ENCODE measurements around the gene TUBG2.

DNA sequence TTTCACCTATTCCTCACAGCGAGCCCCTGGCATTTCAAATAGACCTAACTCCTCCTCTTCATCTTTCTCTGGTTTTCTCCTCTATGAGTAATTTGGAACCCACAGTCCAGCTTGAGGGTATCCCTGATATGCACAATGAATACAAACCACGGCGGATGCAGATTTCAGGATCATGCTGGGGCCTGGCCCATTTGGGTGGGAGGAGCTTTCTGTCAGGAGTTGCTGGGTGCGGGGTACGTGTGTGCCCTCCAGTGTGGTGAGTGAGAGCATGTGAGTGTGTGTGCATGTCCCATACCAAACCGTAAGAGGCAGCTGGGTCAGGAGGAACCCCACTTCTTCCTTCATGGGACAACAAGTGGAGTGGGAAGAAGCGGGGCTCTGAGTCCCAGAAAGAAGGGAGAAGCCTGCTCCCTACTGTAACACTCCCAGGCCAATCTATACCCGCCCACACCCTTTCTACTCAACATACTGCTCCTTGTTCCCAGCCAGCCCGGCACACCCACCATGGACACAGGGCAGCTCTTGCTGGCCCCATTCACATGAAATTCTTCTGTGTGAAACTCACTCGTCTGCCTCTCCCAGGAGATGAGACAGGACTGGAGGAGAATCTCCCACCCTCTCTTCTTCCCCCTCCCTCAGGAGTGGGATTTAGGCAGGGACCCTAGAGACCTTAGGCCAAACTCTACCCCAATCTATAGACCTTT is 41.7 kb downstream of the TUBG2 start:
- TF ChIP-seq, protein P1, sequence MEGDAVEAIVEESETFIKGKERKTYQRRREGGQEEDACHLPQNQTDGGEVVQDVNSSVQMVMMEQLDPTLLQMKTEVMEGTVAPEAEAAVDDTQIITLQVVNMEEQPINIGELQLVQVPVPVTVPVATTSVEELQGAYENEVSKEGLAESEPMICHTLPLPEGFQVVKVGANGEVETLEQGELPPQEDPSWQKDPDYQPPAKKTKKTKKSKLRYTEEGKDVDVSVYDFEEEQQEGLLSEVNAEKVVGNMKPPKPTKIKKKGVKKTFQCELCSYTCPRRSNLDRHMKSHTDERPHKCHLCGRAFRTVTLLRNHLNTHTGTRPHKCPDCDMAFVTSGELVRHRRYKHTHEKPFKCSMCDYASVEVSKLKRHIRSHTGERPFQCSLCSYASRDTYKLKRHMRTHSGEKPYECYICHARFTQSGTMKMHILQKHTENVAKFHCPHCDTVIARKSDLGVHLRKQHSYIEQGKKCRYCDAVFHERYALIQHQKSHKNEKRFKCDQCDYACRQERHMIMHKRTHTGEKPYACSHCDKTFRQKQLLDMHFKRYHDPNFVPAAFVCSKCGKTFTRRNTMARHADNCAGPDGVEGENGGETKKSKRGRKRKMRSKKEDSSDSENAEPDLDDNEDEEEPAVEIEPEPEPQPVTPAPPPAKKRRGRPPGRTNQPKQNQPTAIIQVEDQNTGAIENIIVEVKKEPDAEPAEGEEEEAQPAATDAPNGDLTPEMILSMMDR (IDR thresholded peaks at IDR 0.05) = no peak
- TF ChIP-seq, protein P2, sequence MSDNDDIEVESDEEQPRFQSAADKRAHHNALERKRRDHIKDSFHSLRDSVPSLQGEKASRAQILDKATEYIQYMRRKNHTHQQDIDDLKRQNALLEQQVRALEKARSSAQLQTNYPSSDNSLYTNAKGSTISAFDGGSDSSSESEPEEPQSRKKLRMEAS (CRISPR knock-in tag; IDR thresholded peaks at IDR 0.05) = no peak
- TF ChIP-seq, protein P3, sequence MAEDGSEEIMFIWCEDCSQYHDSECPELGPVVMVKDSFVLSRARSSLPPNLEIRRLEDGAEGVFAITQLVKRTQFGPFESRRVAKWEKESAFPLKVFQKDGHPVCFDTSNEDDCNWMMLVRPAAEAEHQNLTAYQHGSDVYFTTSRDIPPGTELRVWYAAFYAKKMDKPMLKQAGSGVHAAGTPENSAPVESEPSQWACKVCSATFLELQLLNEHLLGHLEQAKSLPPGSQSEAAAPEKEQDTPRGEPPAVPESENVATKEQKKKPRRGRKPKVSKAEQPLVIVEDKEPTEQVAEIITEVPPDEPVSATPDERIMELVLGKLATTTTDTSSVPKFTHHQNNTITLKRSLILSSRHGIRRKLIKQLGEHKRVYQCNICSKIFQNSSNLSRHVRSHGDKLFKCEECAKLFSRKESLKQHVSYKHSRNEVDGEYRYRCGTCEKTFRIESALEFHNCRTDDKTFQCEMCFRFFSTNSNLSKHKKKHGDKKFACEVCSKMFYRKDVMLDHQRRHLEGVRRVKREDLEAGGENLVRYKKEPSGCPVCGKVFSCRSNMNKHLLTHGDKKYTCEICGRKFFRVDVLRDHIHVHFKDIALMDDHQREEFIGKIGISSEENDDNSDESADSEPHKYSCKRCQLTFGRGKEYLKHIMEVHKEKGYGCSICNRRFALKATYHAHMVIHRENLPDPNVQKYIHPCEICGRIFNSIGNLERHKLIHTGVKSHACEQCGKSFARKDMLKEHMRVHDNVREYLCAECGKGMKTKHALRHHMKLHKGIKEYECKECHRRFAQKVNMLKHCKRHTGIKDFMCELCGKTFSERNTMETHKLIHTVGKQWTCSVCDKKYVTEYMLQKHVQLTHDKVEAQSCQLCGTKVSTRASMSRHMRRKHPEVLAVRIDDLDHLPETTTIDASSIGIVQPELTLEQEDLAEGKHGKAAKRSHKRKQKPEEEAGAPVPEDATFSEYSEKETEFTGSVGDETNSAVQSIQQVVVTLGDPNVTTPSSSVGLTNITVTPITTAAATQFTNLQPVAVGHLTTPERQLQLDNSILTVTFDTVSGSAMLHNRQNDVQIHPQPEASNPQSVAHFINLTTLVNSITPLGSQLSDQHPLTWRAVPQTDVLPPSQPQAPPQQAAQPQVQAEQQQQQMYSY (CRISPR knock-in tag; IDR thresholded peaks at IDR 0.05) = no peak
- TF ChIP-seq SP1 (CRISPR knock-in tag; conservative IDR thresholded peaks at IDR 0.05) (no peak), TP53 (CRISPR knock-in tag; IDR thresholded peaks at IDR 0.05) (no peak)
- TF ChIP-seq, protein P4, sequence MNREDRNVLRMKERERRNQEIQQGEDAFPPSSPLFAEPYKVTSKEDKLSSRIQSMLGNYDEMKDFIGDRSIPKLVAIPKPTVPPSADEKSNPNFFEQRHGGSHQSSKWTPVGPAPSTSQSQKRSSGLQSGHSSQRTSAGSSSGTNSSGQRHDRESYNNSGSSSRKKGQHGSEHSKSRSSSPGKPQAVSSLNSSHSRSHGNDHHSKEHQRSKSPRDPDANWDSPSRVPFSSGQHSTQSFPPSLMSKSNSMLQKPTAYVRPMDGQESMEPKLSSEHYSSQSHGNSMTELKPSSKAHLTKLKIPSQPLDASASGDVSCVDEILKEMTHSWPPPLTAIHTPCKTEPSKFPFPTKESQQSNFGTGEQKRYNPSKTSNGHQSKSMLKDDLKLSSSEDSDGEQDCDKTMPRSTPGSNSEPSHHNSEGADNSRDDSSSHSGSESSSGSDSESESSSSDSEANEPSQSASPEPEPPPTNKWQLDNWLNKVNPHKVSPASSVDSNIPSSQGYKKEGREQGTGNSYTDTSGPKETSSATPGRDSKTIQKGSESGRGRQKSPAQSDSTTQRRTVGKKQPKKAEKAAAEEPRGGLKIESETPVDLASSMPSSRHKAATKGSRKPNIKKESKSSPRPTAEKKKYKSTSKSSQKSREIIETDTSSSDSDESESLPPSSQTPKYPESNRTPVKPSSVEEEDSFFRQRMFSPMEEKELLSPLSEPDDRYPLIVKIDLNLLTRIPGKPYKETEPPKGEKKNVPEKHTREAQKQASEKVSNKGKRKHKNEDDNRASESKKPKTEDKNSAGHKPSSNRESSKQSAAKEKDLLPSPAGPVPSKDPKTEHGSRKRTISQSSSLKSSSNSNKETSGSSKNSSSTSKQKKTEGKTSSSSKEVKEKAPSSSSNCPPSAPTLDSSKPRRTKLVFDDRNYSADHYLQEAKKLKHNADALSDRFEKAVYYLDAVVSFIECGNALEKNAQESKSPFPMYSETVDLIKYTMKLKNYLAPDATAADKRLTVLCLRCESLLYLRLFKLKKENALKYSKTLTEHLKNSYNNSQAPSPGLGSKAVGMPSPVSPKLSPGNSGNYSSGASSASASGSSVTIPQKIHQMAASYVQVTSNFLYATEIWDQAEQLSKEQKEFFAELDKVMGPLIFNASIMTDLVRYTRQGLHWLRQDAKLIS (CRISPR knock-in tag; IDR thresholded peaks at IDR 0.05; ENCODE audit: borderline replicate concordance) = no peak
- TF ChIP-seq, protein P5, sequence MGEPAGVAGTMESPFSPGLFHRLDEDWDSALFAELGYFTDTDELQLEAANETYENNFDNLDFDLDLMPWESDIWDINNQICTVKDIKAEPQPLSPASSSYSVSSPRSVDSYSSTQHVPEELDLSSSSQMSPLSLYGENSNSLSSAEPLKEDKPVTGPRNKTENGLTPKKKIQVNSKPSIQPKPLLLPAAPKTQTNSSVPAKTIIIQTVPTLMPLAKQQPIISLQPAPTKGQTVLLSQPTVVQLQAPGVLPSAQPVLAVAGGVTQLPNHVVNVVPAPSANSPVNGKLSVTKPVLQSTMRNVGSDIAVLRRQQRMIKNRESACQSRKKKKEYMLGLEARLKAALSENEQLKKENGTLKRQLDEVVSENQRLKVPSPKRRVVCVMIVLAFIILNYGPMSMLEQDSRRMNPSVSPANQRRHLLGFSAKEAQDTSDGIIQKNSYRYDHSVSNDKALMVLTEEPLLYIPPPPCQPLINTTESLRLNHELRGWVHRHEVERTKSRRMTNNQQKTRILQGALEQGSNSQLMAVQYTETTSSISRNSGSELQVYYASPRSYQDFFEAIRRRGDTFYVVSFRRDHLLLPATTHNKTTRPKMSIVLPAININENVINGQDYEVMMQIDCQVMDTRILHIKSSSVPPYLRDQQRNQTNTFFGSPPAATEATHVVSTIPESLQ (CRISPR knock-in tag; IDR thresholded peaks at IDR 0.05) = no peak

Measured in WTC11 (cell line).